Hippocampal formation (tissue), 2 donors: ENCODE results near the gene TAS2R41.
"Not testable (repeated sequence)": the region's sequence is repeated elsewhere in the genome, so short reads cannot be mapped to it uniquely, and the experiment has no call there.

ENCODE experiments used
- DNase-seq, 2 donors: peaks; one replicate each; lab custom pipeline; 2025; lab: John Stamatoyannopoulos, UW

The TAS2R41 gene

DNA sequence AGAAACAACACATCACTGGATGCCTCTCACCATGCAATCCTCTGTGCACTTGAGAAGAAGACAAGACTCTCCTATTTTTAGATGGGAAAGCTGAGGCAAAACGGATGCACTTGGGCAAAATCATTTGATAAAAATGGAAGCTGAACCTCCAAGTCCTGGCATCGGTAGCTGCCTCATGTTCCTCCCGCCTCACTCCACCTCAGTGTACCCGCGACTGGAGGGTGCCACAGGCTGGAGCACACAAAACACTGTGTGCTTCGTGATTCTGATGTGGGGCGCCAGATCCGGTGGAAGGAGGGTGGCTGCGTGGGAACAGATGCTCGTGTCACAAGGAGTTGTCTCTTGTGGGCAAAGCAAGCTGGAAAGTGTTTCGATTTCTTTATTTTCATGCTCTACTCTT lies 41.3 kb downstream of the TAS2R41 start:
- DNase-seq: peak in 1 of 2 donors; percentile 17

DNA sequence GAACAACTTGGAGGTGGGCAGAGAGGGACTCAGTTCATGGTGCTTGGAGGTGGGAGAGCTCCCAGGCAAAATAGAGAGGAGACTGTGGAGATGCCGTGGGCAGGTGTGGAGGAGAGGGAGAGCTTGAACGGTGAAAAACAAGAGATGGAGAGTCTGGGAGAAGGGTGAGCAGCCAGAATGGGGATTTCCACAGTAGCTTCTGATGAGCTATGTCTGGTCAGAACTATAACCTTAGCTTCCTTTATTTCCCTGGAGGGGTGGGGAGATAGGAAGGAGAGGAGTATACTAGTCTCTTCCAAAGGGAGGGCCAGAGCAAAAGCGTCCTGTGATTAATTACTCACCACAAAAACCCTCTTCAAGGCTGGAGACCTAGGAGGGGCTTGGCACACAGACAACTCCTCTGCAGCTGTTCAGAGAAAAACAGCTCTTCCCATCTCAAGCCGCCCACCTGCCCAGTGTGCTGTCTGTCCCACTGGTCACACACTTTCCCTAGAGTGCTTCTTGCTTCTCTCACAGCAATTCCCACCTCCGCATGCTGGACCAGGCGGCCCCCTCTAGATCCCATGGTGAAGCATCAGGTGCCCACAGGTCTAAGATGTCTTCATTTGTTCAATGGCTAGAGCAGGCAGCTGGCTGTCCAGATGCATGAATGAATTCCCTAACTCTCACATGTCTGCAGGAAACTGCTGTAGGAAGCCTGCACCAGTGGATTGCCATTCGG lies 41.9 kb downstream of the TAS2R41 start:
- DNase-seq: no peak

GRCh38 chr7:143522309-143522916 lies 44.7 kb downstream of the TAS2R41 start:
- not testable (repeated sequence) for DNase-seq
